ENCODE results near the gene GAPVD1. TPM values are rescaled to one million over a fixed set of nuclear protein-coding genes. Genes with fewer than 3 reads are reported as not detected.
A peak's percentile ranks its signal among the peaks of the same experiment; 100 is the strongest.

The GAPVD1 gene
- total RNA-seq, 3 donors from 2014 or later: 49.3 to 77.0 (median 72.7) TPM

DNA sequence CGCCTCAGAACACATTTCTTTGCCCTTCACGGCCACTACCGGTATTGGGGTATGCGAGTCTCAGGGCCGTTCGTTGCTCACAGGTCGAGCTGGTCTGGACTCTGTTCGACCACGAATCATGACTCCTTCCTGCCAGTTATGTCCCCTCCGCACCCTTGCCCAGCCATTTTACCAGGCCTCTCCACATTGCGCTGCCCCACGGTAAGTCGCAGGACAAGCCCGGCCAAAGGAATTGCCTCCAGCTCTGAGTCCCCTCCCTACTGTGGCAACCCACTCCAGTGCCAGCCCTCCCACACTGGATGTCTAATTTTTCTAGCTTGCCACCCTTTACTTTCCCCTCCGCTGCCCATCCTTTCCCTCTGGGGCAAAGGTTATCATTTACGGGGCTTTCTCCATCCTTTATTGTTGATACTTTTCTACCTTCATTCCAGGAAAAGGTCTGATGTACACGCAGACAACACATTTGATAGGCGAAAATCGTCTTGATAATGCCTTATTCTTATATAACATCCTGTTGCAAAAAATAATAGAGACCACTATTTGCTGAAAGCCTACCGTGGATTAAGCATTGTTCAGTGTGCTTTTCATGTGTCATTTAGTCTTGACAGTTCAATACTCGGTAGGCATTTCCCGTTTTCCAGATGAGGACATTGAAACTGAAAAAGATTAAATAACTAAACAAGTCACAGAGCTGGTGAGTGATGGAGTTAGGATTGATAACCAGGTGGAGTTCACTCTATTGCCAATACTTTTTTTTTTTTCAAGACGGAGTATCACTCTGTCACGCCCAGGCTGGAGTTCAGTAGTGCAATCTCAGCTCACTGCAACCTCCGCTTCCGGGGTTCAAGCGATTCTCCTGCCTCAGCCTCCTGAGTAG lies 19.5 kb upstream of the GAPVD1 start:
- DNase-seq (ENCODE audit: low spot score in 2 of 2): peak in 1 of 2 donors; percentile 53
- TF ChIP-seq POLR2A (IDR thresholded peaks at IDR 0.05) (no peak), POLR2AphosphoS5 (IDR thresholded peaks at IDR 0.05) (peak in 1 of 3 donors; percentile 38)
- TF ChIP-seq, protein P1, sequence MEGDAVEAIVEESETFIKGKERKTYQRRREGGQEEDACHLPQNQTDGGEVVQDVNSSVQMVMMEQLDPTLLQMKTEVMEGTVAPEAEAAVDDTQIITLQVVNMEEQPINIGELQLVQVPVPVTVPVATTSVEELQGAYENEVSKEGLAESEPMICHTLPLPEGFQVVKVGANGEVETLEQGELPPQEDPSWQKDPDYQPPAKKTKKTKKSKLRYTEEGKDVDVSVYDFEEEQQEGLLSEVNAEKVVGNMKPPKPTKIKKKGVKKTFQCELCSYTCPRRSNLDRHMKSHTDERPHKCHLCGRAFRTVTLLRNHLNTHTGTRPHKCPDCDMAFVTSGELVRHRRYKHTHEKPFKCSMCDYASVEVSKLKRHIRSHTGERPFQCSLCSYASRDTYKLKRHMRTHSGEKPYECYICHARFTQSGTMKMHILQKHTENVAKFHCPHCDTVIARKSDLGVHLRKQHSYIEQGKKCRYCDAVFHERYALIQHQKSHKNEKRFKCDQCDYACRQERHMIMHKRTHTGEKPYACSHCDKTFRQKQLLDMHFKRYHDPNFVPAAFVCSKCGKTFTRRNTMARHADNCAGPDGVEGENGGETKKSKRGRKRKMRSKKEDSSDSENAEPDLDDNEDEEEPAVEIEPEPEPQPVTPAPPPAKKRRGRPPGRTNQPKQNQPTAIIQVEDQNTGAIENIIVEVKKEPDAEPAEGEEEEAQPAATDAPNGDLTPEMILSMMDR (IDR thresholded peaks at IDR 0.05): no peak
- peaks cover 3 to 24% of the 10 kb centered on the region in 2 donors for H3K4me1 ChIP-seq

DNA sequence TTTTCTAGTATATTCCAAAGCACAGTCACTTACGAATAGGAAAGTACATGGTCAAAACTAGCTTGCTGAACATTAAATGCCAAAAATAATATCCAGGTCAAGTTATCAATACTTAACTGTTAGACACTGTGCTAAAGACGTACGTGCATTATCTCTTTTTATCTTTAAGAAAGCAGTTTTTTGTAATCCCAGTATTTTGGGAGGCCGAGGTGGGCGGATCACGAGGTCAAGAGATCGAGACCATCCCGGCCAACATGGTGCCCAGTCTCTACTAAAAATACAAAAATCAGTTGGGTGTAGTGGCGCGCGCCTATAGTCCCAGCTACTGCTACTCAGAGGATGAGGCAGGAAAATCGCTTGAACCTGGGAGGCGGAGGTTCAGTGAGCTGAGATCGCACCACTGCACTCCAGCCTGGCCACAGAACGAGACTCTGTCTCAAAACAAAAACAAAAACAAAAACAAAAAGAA lies 17.8 kb upstream of the GAPVD1 start:
- H3K9me3 ChIP-seq: no peaks in the 10 kb centered on the region
- peaks cover 3 to 7% of the 10 kb centered on the region in 2 donors for H3K4me1 ChIP-seq
- H3K27ac ChIP-seq: no peak overlapping the region
- TF ChIP-seq, protein P1 (IDR thresholded peaks at IDR 0.05): no peak
- TF ChIP-seq POLR2AphosphoS5 (IDR thresholded peaks at IDR 0.05) (no peak), POLR2A (IDR thresholded peaks at IDR 0.05) (no peak)
- no peak for DNase-seq (ENCODE audit: low spot score in 2 of 2)
- intact Hi-C loops (cut with DNase I; ENCODE audit: low total_unique reads): no loop called here
- no peaks in the 10 kb centered on the region for H3K27me3 ChIP-seq
- no peak overlapping the region for H3K4me3 ChIP-seq
- peaks cover under 1% of the 10 kb centered on the region for H3K36me3 ChIP-seq

More for the DNA sequence above, 19.5 kb upstream of the GAPVD1 start:
- H3K27me3 ChIP-seq: no peaks in the 10 kb centered on the region
- H3K36me3 ChIP-seq: peaks cover 8% of the 10 kb centered on the region
- no peaks in the 10 kb centered on the region for H3K9me3 ChIP-seq
- H3K4me3 ChIP-seq: peak overlapping the region; percentile 79 to 90 (median 86)
- H3K27ac ChIP-seq: peak overlapping the region; percentile 98
- intact Hi-C loops (cut with DNase I; ENCODE audit: low total_unique reads): no loop called here

DNA sequence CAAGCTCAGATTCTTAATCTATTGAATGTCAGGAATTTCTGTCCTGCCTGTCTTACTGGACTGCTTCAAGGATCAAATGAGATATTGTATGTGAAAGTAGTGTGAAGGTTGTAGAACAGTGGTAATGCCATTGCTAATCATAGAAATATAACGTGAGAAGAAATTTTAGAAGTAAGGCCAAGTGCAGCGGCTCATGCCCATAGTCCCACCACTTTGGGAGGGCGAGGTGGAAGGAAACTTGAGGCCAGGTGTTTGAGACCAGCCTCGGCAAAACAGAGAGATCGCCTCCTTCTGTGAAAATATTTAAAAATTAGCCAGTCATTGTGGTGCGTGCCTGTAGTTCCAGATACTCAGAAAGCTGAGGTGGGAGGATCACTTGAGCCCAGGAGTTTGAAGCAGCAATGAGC lies 15.4 kb upstream of the GAPVD1 start:
- TF ChIP-seq POLR2A (IDR thresholded peaks at IDR 0.05): no peak
- TF ChIP-seq POLR2AphosphoS5 (IDR thresholded peaks at IDR 0.05): no peak
- TF ChIP-seq, protein P1 (IDR thresholded peaks at IDR 0.05): no peak
- no peaks in the 10 kb centered on the region for H3K9me3 ChIP-seq
- no peaks in the 10 kb centered on the region for H3K27me3 ChIP-seq
- H3K27ac ChIP-seq: no peak overlapping the region
- intact Hi-C loops (cut with DNase I; ENCODE audit: low total_unique reads): no loop called here
- peaks cover 0 to 5% of the 10 kb centered on the region in 2 donors for H3K4me1 ChIP-seq
- DNase-seq (ENCODE audit: low spot score in 2 of 2): no peak
- H3K36me3 ChIP-seq: no peaks in the 10 kb centered on the region
- no peak overlapping the region for H3K4me3 ChIP-seq

DNA sequence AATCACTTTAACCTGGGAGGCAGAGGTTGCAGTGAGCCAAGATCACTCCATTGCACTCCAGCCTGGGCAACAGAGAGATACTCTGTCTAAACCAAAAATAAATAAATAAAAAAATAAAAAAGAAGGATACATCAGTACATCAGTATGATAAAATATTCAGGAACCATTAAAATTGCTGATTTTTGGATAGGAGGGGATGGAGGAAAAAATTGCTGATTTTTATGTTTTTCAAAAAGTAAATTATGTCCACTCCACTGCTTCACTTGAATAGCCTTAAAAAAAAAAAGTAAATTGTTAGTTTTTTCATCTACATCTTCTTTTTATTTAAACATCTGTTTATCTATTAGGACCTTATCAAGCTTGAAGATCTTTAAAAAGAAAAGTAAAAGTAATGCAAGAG lies 7.4 kb upstream of the GAPVD1 start:
- no peak for DNase-seq (ENCODE audit: low spot score in 2 of 2)
- no peaks in the 10 kb centered on the region for H3K36me3 ChIP-seq
- intact Hi-C loops (cut with DNase I; ENCODE audit: low total_unique reads): no loop called here
- H3K4me3 ChIP-seq: no peak overlapping the region
- no peaks in the 10 kb centered on the region for H3K4me1 ChIP-seq
- no peak overlapping the region for H3K27ac ChIP-seq
- TF ChIP-seq POLR2AphosphoS5 (IDR thresholded peaks at IDR 0.05) (no peak), POLR2A (IDR thresholded peaks at IDR 0.05) (no peak)
- TF ChIP-seq, protein P1 (IDR thresholded peaks at IDR 0.05): no peak
- H3K9me3 ChIP-seq: no peaks in the 10 kb centered on the region
- no peaks in the 10 kb centered on the region for H3K27me3 ChIP-seq

DNA sequence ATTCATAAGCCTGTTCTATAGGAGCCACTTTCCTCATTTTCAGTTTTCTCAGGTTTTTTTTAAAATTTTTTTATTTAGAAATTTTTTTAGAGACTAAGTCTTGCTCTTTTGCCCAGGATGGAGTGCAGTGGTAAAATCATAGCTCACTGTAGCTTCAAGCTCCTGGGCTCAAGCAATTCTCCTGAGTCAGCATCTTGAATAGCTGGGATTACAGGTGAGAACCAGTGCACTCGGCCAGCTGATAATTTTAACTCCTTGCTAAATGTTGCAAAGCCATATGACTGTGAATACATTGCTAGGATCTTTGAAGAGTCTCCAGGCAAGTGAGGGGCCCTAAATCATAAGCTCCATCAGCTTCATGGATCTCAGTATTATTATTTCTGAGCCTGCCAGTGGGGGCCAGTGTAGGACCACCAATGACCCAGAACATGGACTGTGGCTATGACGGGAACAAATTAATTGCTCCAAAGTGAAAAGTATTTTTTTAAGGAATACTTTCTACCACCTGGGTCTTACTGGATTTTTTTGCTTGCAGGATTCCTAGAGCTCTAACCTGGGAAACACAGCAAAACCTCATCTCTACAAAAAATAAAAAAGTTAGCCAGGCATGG lies 5.7 kb upstream of the GAPVD1 start:
- Histone ChIP-seq H3K27me3 (no peaks in the 10 kb centered on the region), H3K36me3 (no peaks in the 10 kb centered on the region), H3K4me1 (no peaks in the 10 kb centered on the region), H3K27ac (no peak overlapping the region), H3K4me3 (no peak overlapping the region), H3K9me3 (no peaks in the 10 kb centered on the region)
- intact Hi-C loops (cut with DNase I; ENCODE audit: low total_unique reads): no loop called here
- TF ChIP-seq, protein P1 (IDR thresholded peaks at IDR 0.05): no peak
- TF ChIP-seq POLR2AphosphoS5 (IDR thresholded peaks at IDR 0.05): no peak
- TF ChIP-seq POLR2A (IDR thresholded peaks at IDR 0.05): no peak
- no peak for DNase-seq (ENCODE audit: low spot score in 2 of 2)

All from breast epithelium (tissue), 4 donors.